Heart left ventricle (tissue), 16 donors: Measurements from ENCODE around the gene ATF7IP. TPM values are rescaled to one million over a fixed set of nuclear protein-coding genes. Genes with fewer than 3 reads are reported as not detected.

Source experiments
- ATAC-seq, 4 donors: fragments of 200-7000 bp; cut with Tn5 transposase; one replicate each; pipeline ENCODE4 v1.9.1; 2020 to 2022; ENCODE audit warnings: moderate library complexity in 4 of 4, mild to moderate bottlenecking in 3 of 4, moderate number of reproducible peaks in 1 of 4
- DNase-seq, 5 donors: peaks; one replicate each; pipeline ENCODE4 v3.0.0-alpha.2; 2020
- H3K27ac ChIP-seq, 12 donors: fragments of 200-600 bp; sonication (generic) in 4 of 12; one replicate each; pipeline versions ENCODE4 v1.5.0 to v1.8.0; 2016 to 2022; ENCODE audit warnings: mild to moderate bottlenecking in 2 of 12
- H3K27me3 ChIP-seq, 9 donors: fragments of 200-600 bp; sonication (generic) in 2 of 9; one replicate each; pipeline versions ENCODE4 v1.5.1 to v1.8.0; 2016 to 2022; ENCODE audit warnings: mild to moderate bottlenecking in 3 of 9
- H3K36me3 ChIP-seq, 9 donors: fragments of 200-600 bp; sonication (generic) in 2 of 9; one replicate each; pipeline versions ENCODE4 v1.5.0 to v1.8.0; 2018 to 2022; ENCODE audit warnings: mild to moderate bottlenecking in 2 of 9
- H3K4me1 ChIP-seq, 12 donors: fragments of 200-600 bp; sonication (generic) in 4 of 12; one replicate each; pipeline versions ENCODE4 v1.5.0 to v1.8.0; 2016 to 2022; ENCODE audit warnings: mild to moderate bottlenecking in 3 of 12
- H3K4me3 ChIP-seq, 12 donors: fragments of 200-600 bp; sonication (generic) in 4 of 12; one replicate each; pipeline versions ENCODE4 v1.5.0 to v1.8.0; 2017 to 2022; ENCODE audit warnings: mild to moderate bottlenecking in 9 of 12, moderate library complexity in 4 of 12
- H3K9me3 ChIP-seq, 12 donors: fragments of 200-600 bp; sonication (generic) in 4 of 12; one replicate each; pipeline versions ENCODE4 v1.5.0 to v1.8.0; 2016 to 2022; ENCODE audit warnings: mild to moderate bottlenecking in 1 of 12
- POLR2A ChIP-seq, 2 donors: fragments of 450-650 bp; IDR thresholded peaks; one replicate each; pipeline ENCODE4 v1.6.1; 2017; ENCODE audit warnings: antibody characterized with exemption in 2 of 2, mild to moderate bottlenecking in 2 of 2, moderate library complexity in 2 of 2
- WGBS, 4 donors: extraction: QIAGEN DNeasy Blood & Tissue Kit in 2 of 4; methylation state at CpG; one replicate each; pipeline versions ENCODE4 v1.1.5 to v1.1.7; 2013 to 2018; 5-methylcytosine and 5-hydroxymethylcytosine counted together
- intact Hi-C, 10 donors: fragments of 100-400 bp; cut with DNase I; formaldehyde crosslinking; loops; one replicate each; pipeline versions ENCODE4 v1.11.1 to v1.14.2; 2022
- polyA plus RNA-seq, 2 donors: library from polyadenylated mRNA; stranded (reverse); fragments of 200-250 nt; gene quantifications; one replicate each; pipeline ENCODE4 v1.2.3, GENCODE V29; 2013
- total RNA-seq, 9 donors: library from RNA; depleted of rRNA in 2 of 9; stranded (reverse); fragments of >200 nt in 2 of 9; fragmentation: NEBNext Ultra II Directional in 3 of 9; extraction: Animal tissue kit (Norgen Biotek cat#: 25700) in 3 of 9; gene quantifications; one replicate each; pipeline versions ENCODE4 v1.1.0 to v1.2.4, GENCODE V29; 2016 to 2023
- TF ChIP-seq, protein P1 (sequence below), 12 donors: fragments of 200-600 bp; sonication (generic) in 4 of 12; IDR thresholded peaks; one replicate each; pipeline versions ENCODE4 v1.5.0 to v1.8.0; 2018 to 2022; ENCODE audit warnings: antibody characterized with exemption in 12 of 12, mild to moderate bottlenecking in 5 of 12
- donor health status: ischemic (EF 13 %, LVEDD 7.1; RV severe dilation, severe dysfunction).
- donor health status: healthy with polysubstance abuse.
- donor health status: DM: no; HTN: yes; CAD: no.
- donor health status: DM: no; HTN: no; CAD: no.
- donor health status: ischemic (EF 25% LVEDD 6.9; RV normal size, moderate dysfunction).
- donor health status: ischemic (EF 25% LVEDD 5.7; RV mildly dilated, moderate dysfunction).
- donor health status: healthy.
- donor health status: DM: yes; HTN: yes; CAD: no.
- donor health status: ischemic (EF 35%, LVEDD 5.7; RV mildly dilated, moderate dysfunction).
- donor health status: nonischemic (EF 11% LVEDD 7.7; RV severe dilation, severe dysfunction).
- donor health status: DM: yes; HTN: yes; CAD: no.
- donor health status: PGD.
- donor health status: ischemic (EF 29% LVEDD 5.4; RV normal size, mild dysfunction).
- donor health status: nonischemic (EF 23%, LVEDD 6.1; RV moderate dilation, normal function).

The ATF7IP gene
- total and polyA plus RNA-seq, 11 donors = 7.7 to 82.4 (median 55.0) TPM

DNA sequence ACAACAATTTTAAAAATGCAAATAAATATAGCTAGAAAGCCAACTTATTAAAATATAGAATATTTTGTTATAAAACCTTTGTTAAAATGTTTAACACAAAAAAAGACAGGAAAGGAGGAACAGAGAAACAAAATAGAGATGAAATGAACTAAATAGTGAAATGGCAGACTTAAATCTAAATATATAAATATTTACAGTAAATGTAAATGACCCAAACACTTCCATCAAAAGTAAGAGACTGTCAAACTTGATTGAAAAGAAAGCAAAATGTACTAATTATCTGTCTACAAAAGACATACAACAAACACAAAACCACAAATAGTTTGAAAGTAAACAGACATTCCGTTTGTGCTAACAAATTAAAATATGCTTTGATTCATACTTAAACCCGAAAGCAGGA, 160.5 kb downstream of the ATF7IP start:
- ATAC-seq (no peak), DNase-seq (no peak)
- Histone ChIP-seq H3K4me3 (no peak overlapping the region), H3K36me3 (peaks cover 0 to 22% (median 0%) of the 10 kb centered on the region in 9 donors), H3K27ac (no peak overlapping the region), H3K27me3 (no peaks in the 10 kb centered on the region), H3K9me3 (peaks cover 0 to 54% (median 31%) of the 10 kb centered on the region in 12 donors), H3K4me1 (no peaks in the 10 kb centered on the region)
- intact Hi-C loops = no loop called here
- no peak for TF ChIP-seq POLR2A (IDR thresholded peaks at IDR 0.05)
- TF ChIP-seq, protein P1, sequence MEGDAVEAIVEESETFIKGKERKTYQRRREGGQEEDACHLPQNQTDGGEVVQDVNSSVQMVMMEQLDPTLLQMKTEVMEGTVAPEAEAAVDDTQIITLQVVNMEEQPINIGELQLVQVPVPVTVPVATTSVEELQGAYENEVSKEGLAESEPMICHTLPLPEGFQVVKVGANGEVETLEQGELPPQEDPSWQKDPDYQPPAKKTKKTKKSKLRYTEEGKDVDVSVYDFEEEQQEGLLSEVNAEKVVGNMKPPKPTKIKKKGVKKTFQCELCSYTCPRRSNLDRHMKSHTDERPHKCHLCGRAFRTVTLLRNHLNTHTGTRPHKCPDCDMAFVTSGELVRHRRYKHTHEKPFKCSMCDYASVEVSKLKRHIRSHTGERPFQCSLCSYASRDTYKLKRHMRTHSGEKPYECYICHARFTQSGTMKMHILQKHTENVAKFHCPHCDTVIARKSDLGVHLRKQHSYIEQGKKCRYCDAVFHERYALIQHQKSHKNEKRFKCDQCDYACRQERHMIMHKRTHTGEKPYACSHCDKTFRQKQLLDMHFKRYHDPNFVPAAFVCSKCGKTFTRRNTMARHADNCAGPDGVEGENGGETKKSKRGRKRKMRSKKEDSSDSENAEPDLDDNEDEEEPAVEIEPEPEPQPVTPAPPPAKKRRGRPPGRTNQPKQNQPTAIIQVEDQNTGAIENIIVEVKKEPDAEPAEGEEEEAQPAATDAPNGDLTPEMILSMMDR (IDR thresholded peaks at IDR 0.05) = no peak
- WGBS, 4 donors = 93 to 97% (median 96%) methylated on average over 2 of the region's 2 CpGs

DNA sequence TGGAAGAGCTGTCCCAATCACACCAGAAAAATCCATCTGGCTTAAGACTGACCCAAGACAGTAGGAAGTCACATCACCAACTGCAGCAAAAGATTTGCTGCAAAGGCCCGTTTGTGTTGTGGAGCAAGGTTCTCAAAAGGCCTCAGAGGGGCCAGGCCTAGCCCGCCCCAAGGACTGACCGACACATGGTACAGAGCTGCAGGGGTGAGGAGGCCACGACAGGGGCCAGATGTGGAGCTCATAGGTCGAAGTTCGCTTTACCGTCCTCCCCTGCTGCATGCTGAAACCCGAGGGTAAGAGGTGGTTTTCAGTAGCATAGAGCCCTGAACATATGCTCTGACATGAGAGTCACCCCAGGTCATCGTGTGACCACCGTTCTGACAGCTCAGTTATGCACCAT, 166.7 kb downstream of the ATF7IP start:
- H3K27ac ChIP-seq = no peak overlapping the region
- no peak for DNase-seq
- H3K4me1 ChIP-seq = no peaks in the 10 kb centered on the region
- ATAC-seq = no peak
- no peaks in the 10 kb centered on the region for H3K27me3 ChIP-seq
- peaks cover 0 to 40% (median 9%) of the 10 kb centered on the region in 9 donors for H3K36me3 ChIP-seq
- TF ChIP-seq, protein P1 (IDR thresholded peaks at IDR 0.05) = no peak
- no peaks in the 10 kb centered on the region for H3K9me3 ChIP-seq
- intact Hi-C loops = no loop called here
- WGBS, 4 donors = 93 to 95% (median 94%) methylated on average over 10 of the region's 10 CpGs
- H3K4me3 ChIP-seq = no peak overlapping the region

DNA sequence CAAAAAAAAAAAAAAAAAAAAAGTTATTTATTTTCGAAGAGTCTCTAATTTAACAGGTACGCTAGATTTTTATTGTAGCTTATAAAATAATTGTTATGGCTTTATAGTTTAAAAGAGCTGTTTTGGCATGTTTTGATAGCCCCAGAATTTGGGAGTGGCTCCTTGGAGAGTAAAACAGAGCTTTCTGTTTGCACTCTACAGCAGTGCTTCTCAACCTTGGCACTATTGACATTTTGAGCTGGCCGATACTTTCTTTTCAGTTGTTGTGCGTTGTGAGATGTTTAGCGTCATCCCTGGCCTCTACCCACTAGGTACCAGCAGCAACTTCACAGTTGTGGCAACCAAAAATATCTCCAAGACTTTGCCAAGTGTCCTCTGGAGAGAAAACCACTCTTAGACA, 171.6 kb downstream of the ATF7IP start:
- no peaks in the 10 kb centered on the region for H3K4me1 ChIP-seq
- peaks cover 0 to 50% (median 9%) of the 10 kb centered on the region in 9 donors for H3K36me3 ChIP-seq
- no peak overlapping the region for H3K4me3 ChIP-seq
- ATAC-seq = no peak
- no peak overlapping the region for H3K27ac ChIP-seq
- no peak for DNase-seq
- TF ChIP-seq, protein P1 (IDR thresholded peaks at IDR 0.05) = no peak
- no peak for TF ChIP-seq POLR2A (IDR thresholded peaks at IDR 0.05)
- intact Hi-C loops = no loop called here
- no peaks in the 10 kb centered on the region for H3K27me3 ChIP-seq
- WGBS, 4 donors = 93 to 97% (median 95%) methylated on average over 5 of the region's 5 CpGs
- no peaks in the 10 kb centered on the region for H3K9me3 ChIP-seq

DNA sequence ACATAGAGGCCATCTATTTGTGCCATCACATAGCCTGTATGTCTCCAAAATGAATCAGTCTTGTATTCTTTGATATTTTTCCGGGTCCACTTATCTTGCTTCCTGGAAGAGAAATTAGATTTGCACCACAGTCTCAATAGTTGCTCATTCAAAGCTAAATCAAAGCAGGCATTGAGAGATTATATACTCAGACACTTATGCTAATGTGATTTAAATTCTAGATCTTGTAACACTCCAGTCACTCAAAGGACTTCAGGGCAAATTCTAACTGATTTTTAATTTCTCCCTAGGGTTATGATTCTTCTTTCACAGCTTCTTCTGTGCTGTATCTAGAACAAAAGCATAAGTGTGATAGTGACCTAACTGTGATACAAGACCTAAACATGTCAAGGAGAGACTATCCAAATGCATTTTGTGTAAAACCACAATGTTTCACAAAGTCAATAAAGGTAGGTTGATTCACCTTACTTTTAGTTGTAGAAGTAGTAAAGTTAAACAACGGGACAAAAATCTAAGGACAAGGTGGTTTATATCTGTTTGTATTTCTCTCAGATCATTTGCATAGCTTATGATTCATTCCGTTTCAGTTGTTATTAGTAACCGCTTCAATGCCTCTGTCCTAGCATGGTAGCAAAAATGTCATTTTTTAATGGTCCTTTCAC, 175.4 kb downstream of the ATF7IP start:
- TF ChIP-seq, protein P1 (IDR thresholded peaks at IDR 0.05) = no peak
- TF ChIP-seq POLR2A (IDR thresholded peaks at IDR 0.05) = no peak
- Histone ChIP-seq H3K27me3 (no peaks in the 10 kb centered on the region), H3K9me3 (no peaks in the 10 kb centered on the region), H3K4me3 (no peak overlapping the region), H3K36me3 (peaks cover 0 to 24% (median 2%) of the 10 kb centered on the region in 9 donors), H3K27ac (no peak overlapping the region), H3K4me1 (no peaks in the 10 kb centered on the region)
- ATAC-seq (no peak), DNase-seq (no peak)
- WGBS, 4 donors = 68 to 82% (median 77%) methylated on average over 4 of the region's 4 CpGs
- intact Hi-C loops = no loop called here
